Osteocyte (in vitro differentiated cells): ENCODE measurements around the gene FGGY. TPM values are rescaled to one million over a fixed set of nuclear protein-coding genes. Genes with fewer than 3 reads are reported as not detected.

Experiments
- DNase-seq: peaks from one replicate; pipeline ENCODE4 v3.0.0; 2021; ENCODE audit warnings: mixed read lengths; ENCODE audit not compliant: unreplicated experiment; ENCODE audit errors: extremely low spot score
- H3K27ac Mint-ChIP-seq: one replicate; pipeline ENCODE4 v1.8.0; 2021; ENCODE audit warnings: mild to moderate bottlenecking, mixed read lengths; ENCODE audit not compliant: unreplicated experiment
- H3K27me3 Mint-ChIP-seq: one replicate; pipeline ENCODE4 v1.8.0; 2021; ENCODE audit warnings: mixed read lengths; ENCODE audit not compliant: unreplicated experiment
- H3K36me3 Mint-ChIP-seq: one replicate; pipeline ENCODE4 v1.8.0; 2021; ENCODE audit warnings: mixed read lengths; ENCODE audit not compliant: unreplicated experiment
- H3K4me1 Mint-ChIP-seq: one replicate; pipeline ENCODE4 v1.8.0; 2021; ENCODE audit warnings: mixed read lengths; ENCODE audit not compliant: unreplicated experiment
- H3K4me3 Mint-ChIP-seq: one replicate; pipeline ENCODE4 v1.8.0; 2021; ENCODE audit warnings: mild to moderate bottlenecking, moderate library complexity, mixed read lengths; ENCODE audit not compliant: unreplicated experiment
- H3K9me3 Mint-ChIP-seq: one replicate; pipeline ENCODE4 v1.8.0; 2021; ENCODE audit warnings: mixed read lengths; ENCODE audit not compliant: unreplicated experiment
- CTCF ChIP-seq: fragments of 200-600 bp; sonication (generic); IDR thresholded peaks from 2 replicates; pipeline ENCODE4 v1.5.0; 2021; ENCODE audit warnings: antibody characterized with exemption, mild to moderate bottlenecking, moderate library complexity
- total RNA-seq: library from RNA; stranded (reverse); gene quantifications from 2 replicates; pipeline ENCODE4 v1.2.1, GENCODE V29; 2021

Gene FGGY
- total RNA-seq, 1 donor from 2014 or later, result 9.1 TPM

- no peak for TF ChIP-seq CTCF
- no peak for DNase-seq
- Mint-ChIP-seq H3K4me3 (no peak overlapping the region), H3K27ac (no peak overlapping the region), H3K9me3 (no peaks in the 10 kb centered on the region), H3K27me3 (no peaks in the 10 kb centered on the region), H3K4me1 (peaks cover 16% of the 10 kb centered on the region), H3K36me3 (no peaks in the 10 kb centered on the region)
These were observed 38.4 kb upstream of the FGGY start for GRCh38 chr1:59258412-59259032.

- Mint-ChIP-seq H3K9me3 (no peaks in the 10 kb centered on the region), H3K27ac (no peak overlapping the region), H3K27me3 (no peaks in the 10 kb centered on the region), H3K4me3 (no peak overlapping the region), H3K4me1 (peaks cover 18% of the 10 kb centered on the region), H3K36me3 (no peaks in the 10 kb centered on the region)
- no peak for TF ChIP-seq CTCF
- DNase-seq, result no peak
These were observed 35.4 kb upstream of the FGGY start for GRCh38 chr1:59261537-59261936.

- no peaks in the 10 kb centered on the region for H3K9me3 Mint-ChIP-seq
- peaks cover 18% of the 10 kb centered on the region for H3K4me1 Mint-ChIP-seq
- H3K36me3 Mint-ChIP-seq, result no peaks in the 10 kb centered on the region
These were observed 34.3 kb upstream of the FGGY start for GRCh38 chr1:59262631-59263030.

GRCh38 chr1:59263111-59263510 is 33.8 kb upstream of the FGGY start:
- H3K4me1 Mint-ChIP-seq, result peaks cover 18% of the 10 kb centered on the region
- no peak for DNase-seq
- no peaks in the 10 kb centered on the region for H3K27me3 Mint-ChIP-seq
- H3K4me3 Mint-ChIP-seq, result no peak overlapping the region
- H3K27ac Mint-ChIP-seq, result no peak overlapping the region
- no peak for TF ChIP-seq CTCF
- no peaks in the 10 kb centered on the region for H3K9me3 Mint-ChIP-seq
- H3K36me3 Mint-ChIP-seq, result no peaks in the 10 kb centered on the region

More at GRCh38 chr1:59262631-59263030, 34.3 kb upstream of the FGGY start:
- no peak overlapping the region for H3K27ac Mint-ChIP-seq
- H3K4me3 Mint-ChIP-seq, result no peak overlapping the region
- no peaks in the 10 kb centered on the region for H3K27me3 Mint-ChIP-seq
- TF ChIP-seq CTCF, result no peak
- no peak for DNase-seq

GRCh38 chr1:59265622-59266021 is 31.3 kb upstream of the FGGY start:
- H3K4me3 Mint-ChIP-seq, result no peak overlapping the region
- no peak for DNase-seq
- H3K36me3 Mint-ChIP-seq, result no peaks in the 10 kb centered on the region
- TF ChIP-seq CTCF, result no peak
- H3K27me3 Mint-ChIP-seq, result no peaks in the 10 kb centered on the region
- peaks cover 18% of the 10 kb centered on the region for H3K4me1 Mint-ChIP-seq
- no peak overlapping the region for H3K27ac Mint-ChIP-seq
- H3K9me3 Mint-ChIP-seq, result no peaks in the 10 kb centered on the region
